ENCODE data around the gene FIBCD1.

FIBCD1 gene

DNA sequence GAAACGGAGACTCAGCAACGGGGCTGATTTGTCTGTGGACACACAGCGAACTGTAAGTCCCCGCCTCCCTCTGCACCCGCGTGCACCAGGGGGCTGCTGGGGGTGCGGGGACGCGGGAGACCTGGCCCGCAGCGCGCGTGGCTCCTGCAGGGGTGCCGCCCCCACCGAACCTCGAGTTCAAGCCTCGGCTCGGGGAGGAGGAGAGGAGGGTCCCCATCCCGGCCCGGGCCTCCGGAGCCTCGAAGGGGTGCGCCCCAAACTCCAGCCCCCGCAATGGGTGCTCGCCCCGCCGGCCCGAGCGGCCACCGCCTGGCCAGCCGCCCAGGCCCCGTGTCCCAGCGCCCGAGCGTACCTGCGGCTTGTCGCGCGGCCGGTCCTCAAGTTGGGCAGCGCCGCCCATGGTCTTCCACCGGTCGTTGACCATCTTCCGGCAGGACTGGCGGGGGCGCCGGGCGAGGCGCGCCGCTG is 829 bp downstream of the FIBCD1 start:
- Histone ChIP-seq H3K27ac (ENCODE audit: low read depth, low read length) (no peak overlapping the region), H3K36me3 (ENCODE audit: control insufficient read depth in 5 of 5, insufficient read depth in 5 of 5, low read length in 5 of 5) (no peaks in the 10 kb centered on the region), H3K9ac (ENCODE audit: low read length in 5 of 5) (no peak overlapping the region), H3K4me3 (ENCODE audit: low read depth in 1 of 5, low read length in 5 of 5) (peak overlapping the region in 1 of 5 donors; percentile 63), H3K27me3 (ENCODE audit: control insufficient read depth in 5 of 5, insufficient read depth in 4 of 5, low read length in 5 of 5) (peaks cover 52 to 79% (median 70%) of the 10 kb centered on the region in 5 donors), H3K9me3 (ENCODE audit: control insufficient read depth in 5 of 5, low read length in 5 of 5) (no peaks in the 10 kb centered on the region), H3K4me1 (ENCODE audit: control insufficient read depth in 5 of 5, insufficient read depth in 5 of 5, low read length in 5 of 5) (peaks cover 0 to 41% (median 28%) of the 10 kb centered on the region in 5 donors)

DNA sequence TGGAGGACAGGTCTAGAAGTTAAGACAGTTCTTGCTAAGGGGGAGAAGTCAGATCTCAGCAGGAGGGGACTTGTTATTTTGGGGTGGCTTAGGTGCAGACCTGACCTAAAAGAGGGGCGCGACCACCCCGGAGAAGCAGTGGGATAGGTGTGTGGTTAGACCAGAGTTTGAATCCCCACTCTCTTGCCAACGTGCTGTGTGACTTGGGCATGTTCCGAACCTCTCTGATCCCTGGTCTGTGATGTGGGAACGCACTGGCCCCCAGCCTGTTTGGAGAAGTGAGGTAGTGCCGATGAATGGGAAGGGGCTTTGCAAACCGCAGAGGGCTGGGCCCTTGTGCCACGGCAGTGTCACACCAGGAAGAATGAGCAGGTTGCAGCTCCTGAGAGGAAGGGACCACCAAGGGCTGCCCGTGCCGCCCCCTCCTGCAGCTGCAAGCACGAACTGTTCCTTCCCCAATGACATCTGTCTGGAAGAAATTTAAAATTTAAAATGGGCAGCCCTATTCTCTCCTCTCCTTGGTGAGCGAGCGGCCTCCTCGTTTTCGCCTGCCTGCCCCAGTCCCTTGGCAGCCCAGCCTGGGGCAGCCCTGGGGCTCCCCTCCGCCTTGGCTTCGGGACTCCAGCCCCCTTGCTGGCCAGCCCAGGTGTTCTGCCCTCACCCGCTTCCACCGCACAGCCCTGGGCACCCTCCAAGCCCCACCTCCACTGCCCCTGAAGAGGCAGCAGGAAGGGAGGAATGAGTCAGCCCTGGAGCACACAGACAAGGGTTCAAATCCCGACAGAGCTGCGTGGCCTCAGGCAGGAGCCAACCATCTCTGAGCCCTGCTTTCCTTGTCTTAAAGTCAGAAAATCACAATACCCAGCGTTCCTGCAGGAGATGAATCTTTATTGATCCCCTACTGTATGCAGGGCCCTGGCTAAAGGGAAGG is 1.6 kb downstream of the FIBCD1 start:
- Histone ChIP-seq H3K27ac (ENCODE audit: low read depth, low read length) (no peak overlapping the region), H3K4me3 (ENCODE audit: low read depth in 1 of 5, low read length in 5 of 5) (no peak overlapping the region), H3K9me3 (ENCODE audit: control insufficient read depth in 5 of 5, low read length in 5 of 5) (no peaks in the 10 kb centered on the region), H3K4me1 (ENCODE audit: control insufficient read depth in 5 of 5, insufficient read depth in 5 of 5, low read length in 5 of 5) (peaks cover 0 to 49% (median 34%) of the 10 kb centered on the region in 5 donors), H3K27me3 (ENCODE audit: control insufficient read depth in 5 of 5, insufficient read depth in 4 of 5, low read length in 5 of 5) (peaks cover 53 to 84% (median 75%) of the 10 kb centered on the region in 5 donors), H3K36me3 (ENCODE audit: control insufficient read depth in 5 of 5, insufficient read depth in 5 of 5, low read length in 5 of 5) (no peaks in the 10 kb centered on the region), H3K9ac (ENCODE audit: low read length in 5 of 5) (no peak overlapping the region)

DNA sequence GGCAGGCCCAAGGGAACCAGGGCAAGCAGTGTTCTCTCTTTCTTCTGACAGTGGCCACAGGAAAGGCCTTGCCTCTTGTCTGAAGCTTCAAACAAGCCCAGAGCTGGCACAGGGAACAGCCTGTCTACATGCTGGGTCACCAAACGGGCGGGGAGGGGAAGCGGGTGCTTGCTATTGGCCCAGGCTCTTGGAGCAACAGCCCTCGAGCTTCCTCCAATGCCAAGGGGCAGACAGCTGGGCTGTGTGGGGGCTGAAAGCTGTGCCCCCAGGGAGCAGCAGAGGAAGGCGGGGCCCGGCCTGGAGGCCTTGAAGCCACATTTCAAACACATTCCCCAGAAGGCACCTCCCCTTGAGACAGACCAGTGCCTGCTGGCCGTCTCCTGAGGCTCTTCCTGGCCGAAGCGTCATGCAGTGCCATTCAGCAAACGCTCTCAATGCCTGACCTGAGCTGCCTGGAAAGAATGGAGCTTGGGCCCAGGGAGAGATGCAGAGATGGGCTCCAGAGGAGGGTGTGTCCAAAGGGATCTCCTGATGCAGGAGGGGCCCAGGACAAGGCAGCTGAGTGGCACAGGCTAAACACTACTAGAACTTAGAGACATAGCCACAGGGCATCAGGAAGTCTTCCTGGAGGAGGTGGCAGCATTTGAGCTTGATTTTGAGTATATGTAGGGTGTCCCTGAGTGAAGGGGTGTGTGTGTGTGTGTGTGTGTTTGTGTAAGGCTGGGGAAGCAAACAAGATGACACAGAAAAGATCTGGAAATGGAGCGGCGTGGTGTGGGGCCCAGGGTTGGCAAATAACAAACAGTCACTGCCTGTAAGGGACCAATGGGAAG is 2.5 kb downstream of the FIBCD1 start:
- Histone ChIP-seq H3K27me3 (ENCODE audit: control insufficient read depth in 5 of 5, insufficient read depth in 4 of 5, low read length in 5 of 5) (peaks cover 45 to 81% (median 71%) of the 10 kb centered on the region in 5 donors), H3K4me1 (ENCODE audit: control insufficient read depth in 5 of 5, insufficient read depth in 5 of 5, low read length in 5 of 5) (peaks cover 0 to 58% (median 41%) of the 10 kb centered on the region in 5 donors), H3K4me3 (ENCODE audit: low read depth in 1 of 5, low read length in 5 of 5) (no peak overlapping the region), H3K36me3 (ENCODE audit: control insufficient read depth in 5 of 5, insufficient read depth in 5 of 5, low read length in 5 of 5) (no peaks in the 10 kb centered on the region), H3K9me3 (ENCODE audit: control insufficient read depth in 5 of 5, low read length in 5 of 5) (no peaks in the 10 kb centered on the region), H3K9ac (ENCODE audit: low read length in 5 of 5) (no peak overlapping the region), H3K27ac (ENCODE audit: low read depth, low read length) (no peak overlapping the region)

DNA sequence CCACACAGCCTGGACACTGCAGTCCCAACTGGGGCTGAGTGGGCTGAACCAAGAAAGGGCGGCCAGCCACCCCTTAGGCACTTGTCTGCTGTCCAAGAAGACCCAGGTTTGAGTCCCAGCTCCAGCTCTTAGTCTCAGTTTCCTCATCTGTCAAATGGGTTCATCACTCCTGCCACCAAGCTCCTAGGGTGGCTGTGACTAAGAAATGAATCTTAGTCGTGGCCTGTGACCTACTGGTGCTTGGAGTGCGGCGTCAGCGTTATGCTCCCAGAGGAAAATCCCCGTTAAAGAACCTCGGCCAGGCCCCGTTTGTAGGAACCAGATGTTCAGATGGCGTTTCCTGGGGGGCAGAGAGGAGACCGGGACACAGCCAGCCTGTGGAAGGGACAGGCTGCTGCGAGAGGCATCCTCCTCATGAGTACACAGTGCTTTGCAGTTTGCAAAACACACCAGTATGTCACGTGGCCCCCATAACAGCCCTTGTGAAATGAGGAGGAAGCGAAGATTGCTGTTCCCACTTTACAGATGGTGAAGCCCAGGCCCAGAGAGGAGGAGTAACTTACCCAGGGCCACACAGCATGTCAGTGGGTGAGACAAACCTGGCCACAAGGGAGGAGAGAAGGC is 3.3 kb downstream of the FIBCD1 start:
- Histone ChIP-seq H3K4me1 (ENCODE audit: control insufficient read depth in 5 of 5, insufficient read depth in 5 of 5, low read length in 5 of 5) (peaks cover 0 to 56% (median 39%) of the 10 kb centered on the region in 5 donors), H3K9ac (ENCODE audit: low read length in 5 of 5) (no peak overlapping the region), H3K9me3 (ENCODE audit: control insufficient read depth in 5 of 5, low read length in 5 of 5) (no peaks in the 10 kb centered on the region), H3K27me3 (ENCODE audit: control insufficient read depth in 5 of 5, insufficient read depth in 4 of 5, low read length in 5 of 5) (peaks cover 38 to 76% (median 64%) of the 10 kb centered on the region in 5 donors), H3K27ac (ENCODE audit: low read depth, low read length) (no peak overlapping the region), H3K4me3 (ENCODE audit: low read depth in 1 of 5, low read length in 5 of 5) (no peak overlapping the region), H3K36me3 (ENCODE audit: control insufficient read depth in 5 of 5, insufficient read depth in 5 of 5, low read length in 5 of 5) (no peaks in the 10 kb centered on the region)

DNA sequence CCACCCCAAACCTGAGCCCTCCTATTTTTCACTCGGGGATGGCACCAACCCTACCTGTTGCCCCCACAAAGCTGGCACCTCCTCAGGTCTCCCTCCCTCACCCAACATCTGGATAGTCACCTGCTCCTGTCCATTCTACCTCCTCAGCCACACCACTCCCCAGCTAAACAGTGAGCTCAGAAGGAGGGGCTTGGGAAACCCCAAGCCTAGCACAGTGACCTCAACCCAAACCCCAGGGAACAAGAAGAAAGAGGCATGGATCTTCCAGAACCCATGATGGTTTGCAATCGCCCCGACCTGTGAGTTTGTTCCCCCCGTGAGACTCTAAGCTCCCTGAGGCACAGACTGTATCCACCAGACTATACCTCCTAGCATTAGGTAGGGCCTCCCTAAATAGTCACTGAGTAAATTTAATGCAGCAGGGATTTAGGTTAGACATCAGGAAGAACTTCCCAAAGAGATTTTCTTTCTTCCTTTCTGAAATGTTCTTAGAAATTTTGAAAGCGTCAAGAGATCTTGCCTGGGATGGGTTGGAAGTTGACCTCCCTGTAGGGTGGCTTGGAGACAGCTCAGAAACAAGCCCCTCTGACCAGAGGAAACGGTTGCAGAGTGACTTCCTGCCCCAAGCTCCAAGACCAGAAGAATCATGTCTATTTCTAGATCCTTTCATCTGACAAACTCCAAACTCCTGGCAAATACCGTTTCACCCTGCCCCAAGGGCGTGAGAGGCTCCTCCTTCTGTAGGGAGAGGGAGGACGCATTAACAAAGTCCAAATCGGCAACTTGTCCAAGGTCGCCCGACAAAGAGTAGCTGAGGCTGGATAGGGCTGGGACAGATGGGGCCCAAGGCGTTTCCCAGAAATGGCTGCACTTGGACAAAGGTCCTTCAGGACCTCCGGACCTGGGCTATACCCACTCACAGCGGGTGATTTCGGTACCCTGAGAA is 4.1 kb downstream of the FIBCD1 start:
- no peak overlapping the region for H3K9ac ChIP-seq (ENCODE audit: low read length in 5 of 5)
- H3K4me1 ChIP-seq (ENCODE audit: control insufficient read depth in 5 of 5, insufficient read depth in 5 of 5, low read length in 5 of 5): peaks cover 0 to 54% (median 39%) of the 10 kb centered on the region in 5 donors
- H3K36me3 ChIP-seq (ENCODE audit: control insufficient read depth in 5 of 5, insufficient read depth in 5 of 5, low read length in 5 of 5): no peaks in the 10 kb centered on the region
- H3K27me3 ChIP-seq (ENCODE audit: control insufficient read depth in 5 of 5, insufficient read depth in 4 of 5, low read length in 5 of 5): peaks cover 35 to 73% (median 60%) of the 10 kb centered on the region in 5 donors
- H3K9me3 ChIP-seq (ENCODE audit: control insufficient read depth in 5 of 5, low read length in 5 of 5): no peaks in the 10 kb centered on the region
- no peak overlapping the region for H3K27ac ChIP-seq (ENCODE audit: low read depth, low read length)
- H3K4me3 ChIP-seq (ENCODE audit: low read depth in 1 of 5, low read length in 5 of 5): no peak overlapping the region

DNA sequence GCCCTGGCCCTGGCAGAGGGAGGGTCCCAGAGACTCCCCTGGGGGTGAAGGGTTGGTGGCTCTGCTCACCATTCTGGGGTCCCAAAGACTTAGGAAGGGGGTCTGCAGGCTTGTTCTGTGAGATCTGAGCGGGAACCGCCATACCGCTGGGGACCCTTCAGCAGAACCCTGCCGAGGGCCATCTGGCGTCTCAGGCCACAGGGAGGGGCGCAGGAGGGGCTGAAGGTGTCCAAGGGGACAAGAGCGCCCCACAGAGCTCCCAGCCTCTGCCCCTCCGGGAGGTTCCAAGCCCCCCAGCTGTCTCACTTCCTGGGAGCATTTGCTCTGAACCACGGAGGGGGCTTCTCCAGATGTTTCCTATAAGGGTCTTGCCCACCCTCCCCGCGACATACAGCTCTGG is 4.8 kb downstream of the FIBCD1 start:
- Histone ChIP-seq H3K27me3 (ENCODE audit: control insufficient read depth in 5 of 5, insufficient read depth in 4 of 5, low read length in 5 of 5) (peaks cover 41 to 72% (median 63%) of the 10 kb centered on the region in 5 donors), H3K9ac (ENCODE audit: low read length in 5 of 5) (no peak overlapping the region), H3K4me3 (ENCODE audit: low read depth in 1 of 5, low read length in 5 of 5) (no peak overlapping the region), H3K4me1 (ENCODE audit: control insufficient read depth in 5 of 5, insufficient read depth in 5 of 5, low read length in 5 of 5) (peaks cover 0 to 49% (median 37%) of the 10 kb centered on the region in 5 donors), H3K36me3 (ENCODE audit: control insufficient read depth in 5 of 5, insufficient read depth in 5 of 5, low read length in 5 of 5) (no peaks in the 10 kb centered on the region), H3K9me3 (ENCODE audit: control insufficient read depth in 5 of 5, low read length in 5 of 5) (no peaks in the 10 kb centered on the region), H3K27ac (ENCODE audit: low read depth, low read length) (no peak overlapping the region)

DNA sequence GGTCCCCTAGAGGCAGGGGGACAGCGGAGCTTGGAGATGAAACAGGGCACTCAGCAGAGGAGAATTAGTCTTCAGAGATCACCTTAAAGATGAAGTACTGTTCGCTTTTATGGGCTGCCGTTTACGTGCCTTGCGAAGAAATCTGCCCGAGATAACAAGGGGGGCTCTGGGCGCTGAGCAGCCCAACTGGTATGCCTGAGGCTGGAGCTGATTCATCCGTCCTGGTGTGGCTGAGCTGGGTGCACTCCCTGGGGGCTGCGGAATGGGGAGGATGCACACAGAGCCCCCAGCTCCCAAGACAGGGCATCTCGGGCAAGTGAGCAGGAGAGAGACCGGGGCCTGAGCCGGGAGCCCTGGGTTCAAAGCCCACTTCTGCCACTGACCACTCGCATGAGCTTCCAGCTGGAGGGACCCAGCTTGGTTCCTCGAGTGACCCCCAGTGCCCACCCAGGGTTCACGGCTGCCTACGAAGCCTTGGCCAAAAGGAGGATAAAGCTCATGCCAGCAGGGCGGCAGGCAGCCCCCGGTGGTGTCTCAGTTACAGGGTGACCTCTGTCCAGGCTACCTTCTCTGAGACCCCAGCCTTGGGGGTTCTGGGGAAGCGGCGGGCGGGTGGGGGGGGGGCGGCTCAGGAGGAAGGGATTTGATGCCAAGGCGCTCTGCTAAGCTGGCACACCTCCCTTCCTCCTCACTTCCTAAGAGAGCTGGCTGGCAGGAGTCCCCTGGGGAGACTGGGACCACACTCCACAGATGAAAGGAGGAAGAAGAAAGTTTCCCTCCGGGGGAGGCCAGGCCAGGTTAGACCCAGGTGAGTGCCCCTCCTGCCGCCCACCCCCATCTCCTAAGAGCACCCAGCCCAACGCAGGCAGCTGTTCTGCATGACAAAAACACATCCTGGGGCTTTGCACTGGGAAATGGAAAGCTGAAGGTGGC is 5.7 kb downstream of the FIBCD1 start:
- Histone ChIP-seq H3K4me3 (ENCODE audit: low read depth in 1 of 5, low read length in 5 of 5) (no peak overlapping the region), H3K9ac (ENCODE audit: low read length in 5 of 5) (no peak overlapping the region), H3K27me3 (ENCODE audit: control insufficient read depth in 5 of 5, insufficient read depth in 4 of 5, low read length in 5 of 5) (peaks cover 38 to 74% (median 63%) of the 10 kb centered on the region in 5 donors), H3K9me3 (ENCODE audit: control insufficient read depth in 5 of 5, low read length in 5 of 5) (no peaks in the 10 kb centered on the region), H3K36me3 (ENCODE audit: control insufficient read depth in 5 of 5, insufficient read depth in 5 of 5, low read length in 5 of 5) (no peaks in the 10 kb centered on the region), H3K27ac (ENCODE audit: low read depth, low read length) (no peak overlapping the region), H3K4me1 (ENCODE audit: control insufficient read depth in 5 of 5, insufficient read depth in 5 of 5, low read length in 5 of 5) (peaks cover 0 to 41% (median 31%) of the 10 kb centered on the region in 5 donors)

DNA sequence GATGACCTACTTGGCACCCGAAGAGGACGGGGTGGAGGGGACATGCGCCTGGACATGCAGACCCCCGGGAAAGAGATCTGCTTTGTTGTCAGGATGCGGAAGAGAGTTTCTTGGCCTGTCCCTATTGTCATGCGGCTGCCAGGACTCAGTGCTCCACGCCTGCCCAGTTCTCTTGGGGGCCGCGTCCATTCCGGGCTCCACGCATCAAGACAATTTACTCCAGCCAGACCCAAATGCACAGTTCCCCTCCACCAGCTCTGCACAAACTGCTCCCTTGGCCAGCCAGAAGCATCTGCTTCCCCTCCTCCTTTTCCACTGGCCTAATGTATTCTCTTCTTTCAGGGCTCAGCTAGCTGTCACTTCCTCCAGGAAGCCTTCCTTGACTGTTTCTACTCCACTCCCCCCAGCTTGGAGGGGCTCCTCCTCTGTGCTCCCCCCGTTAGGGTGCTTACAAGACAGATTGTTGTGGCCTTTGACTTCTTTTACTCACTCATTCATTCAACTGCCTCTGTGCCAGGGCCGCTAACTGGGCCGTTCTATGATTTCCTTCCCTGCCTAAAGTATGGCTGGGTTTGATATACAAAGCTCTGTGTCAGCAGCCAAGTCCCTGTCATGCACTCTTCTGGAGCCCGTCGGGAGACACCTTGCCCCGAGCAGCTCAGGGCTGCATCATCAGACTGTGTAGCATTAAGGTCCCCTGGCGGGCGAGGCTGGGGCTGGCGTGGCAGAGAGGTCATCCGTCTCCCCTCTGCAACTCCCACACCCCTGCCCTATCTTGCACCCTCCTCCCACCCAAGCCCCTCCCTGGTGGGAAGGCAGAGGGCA is 6.6 kb downstream of the FIBCD1 start:
- Histone ChIP-seq H3K36me3 (ENCODE audit: control insufficient read depth in 5 of 5, insufficient read depth in 5 of 5, low read length in 5 of 5) (no peaks in the 10 kb centered on the region), H3K9ac (ENCODE audit: low read length in 5 of 5) (no peak overlapping the region), H3K27me3 (ENCODE audit: control insufficient read depth in 5 of 5, insufficient read depth in 4 of 5, low read length in 5 of 5) (peaks cover 31 to 65% (median 54%) of the 10 kb centered on the region in 5 donors), H3K9me3 (ENCODE audit: control insufficient read depth in 5 of 5, low read length in 5 of 5) (no peaks in the 10 kb centered on the region), H3K27ac (ENCODE audit: low read depth, low read length) (no peak overlapping the region), H3K4me3 (ENCODE audit: low read depth in 1 of 5, low read length in 5 of 5) (no peak overlapping the region), H3K4me1 (ENCODE audit: control insufficient read depth in 5 of 5, insufficient read depth in 5 of 5, low read length in 5 of 5) (peaks cover 0 to 35% (median 26%) of the 10 kb centered on the region in 5 donors)
